Urothelium cell line (cell line): ENCODE results near the gene VSIR.

Experiments
- DNase-seq: peaks from one replicate; pipeline ENCODE4 v3.0.0; 2011; ENCODE audit warnings: low spot score, mixed read lengths
- FAIRE-seq: peaks from 2 replicates; lab custom pipeline; 2011; peaks lifted over from hg19 to GRCh38; lab: Jason Lieb, UNC

Gene VSIR

GRCh38 chr10:71807557-71808510, 34.5 kb upstream of the VSIR start:
- FAIRE-seq: peak; percentile 9
- DNase-seq: no peak

GRCh38 chr10:71806704-71807556, 33.6 kb upstream of the VSIR start:
- no peak for FAIRE-seq
- DNase-seq: no peak

GRCh38 chr10:71805776-71806703, 32.7 kb upstream of the VSIR start:
- FAIRE-seq (no peak), DNase-seq (no peak)

GRCh38 chr10:71804077-71804476, 30.8 kb upstream of the VSIR start:
- FAIRE-seq (no peak), DNase-seq (no peak)

- peak; percentile 86 for FAIRE-seq
Measured at GRCh38 chr10:71802715-71803488, 29.6 kb upstream of the VSIR start.

GRCh38 chr10:71802235-71802634, 28.9 kb upstream of the VSIR start:
- FAIRE-seq (no peak), DNase-seq (no peak)

More at GRCh38 chr10:71802715-71803488, 29.6 kb upstream of the VSIR start:
- no peak for DNase-seq

- no peak for DNase-seq
- no peak for FAIRE-seq
Measured at GRCh38 chr10:71801361-71801760, 28.0 kb upstream of the VSIR start.

- DNase-seq (no peak), FAIRE-seq (no peak)
Measured at GRCh38 chr10:71799608-71800453, 26.5 kb upstream of the VSIR start.

- DNase-seq (no peak), FAIRE-seq (no peak)
Measured at GRCh38 chr10:71799112-71799511, 25.8 kb upstream of the VSIR start.

- FAIRE-seq: no peak
- no peak for DNase-seq
Measured at GRCh38 chr10:71798308-71798624, 24.9 kb upstream of the VSIR start.

GRCh38 chr10:71797533-71798307, 24.4 kb upstream of the VSIR start:
- FAIRE-seq: no peak
- no peak for DNase-seq

- FAIRE-seq: no peak
Measured at GRCh38 chr10:71796749-71797405, 23.6 kb upstream of the VSIR start.

GRCh38 chr10:71795248-71795647, 21.9 kb upstream of the VSIR start:
- FAIRE-seq: no peak
- DNase-seq: peak; percentile 60

More at GRCh38 chr10:71796749-71797405, 23.6 kb upstream of the VSIR start:
- no peak for DNase-seq

- FAIRE-seq: peak; percentile 27
- no peak for DNase-seq
Measured at GRCh38 chr10:71790749-71791440, 17.6 kb upstream of the VSIR start.

GRCh38 chr10:71789871-71790270, 16.6 kb upstream of the VSIR start:
- DNase-seq (no peak), FAIRE-seq (peak; percentile 69)

- no peak for DNase-seq
- no peak for FAIRE-seq
Measured at GRCh38 chr10:71788954-71789353, 15.6 kb upstream of the VSIR start.

GRCh38 chr10:71784679-71785272, 11.5 kb upstream of the VSIR start:
- FAIRE-seq (peak; percentile 23), DNase-seq (no peak)
